Astrocyte (in vitro differentiated cells and primary cell): Measurements from ENCODE around the gene COL5A2.

ENCODE experiments used
- CTCF ChIP-seq: IDR thresholded peaks from 2 replicates; pipeline ENCODE4 v1.5.1; 2011; ENCODE audit warnings: low read depth, mild to moderate bottlenecking, inconsistent platforms, low read length, moderate library complexity; ENCODE audit not compliant: insufficient read depth
- EZH2 ChIP-seq: IDR thresholded peaks from 2 replicates; pipeline ENCODE4 v1.6.1; 2012; ENCODE audit warnings: mild to moderate bottlenecking, low read length, inconsistent platforms; ENCODE audit not compliant: insufficient read depth

- TF ChIP-seq CTCF (no peak), EZH2 (no peak)
Observed at GRCh38 chr2:189146553-189146952, 33.0 kb downstream of the COL5A2 start.
